Measurements from ENCODE around the gene GPX4. TPM values are rescaled to one million over a fixed set of nuclear protein-coding genes. Genes with fewer than 3 reads are reported as not detected.
A peak's percentile ranks its signal among the peaks of the same experiment; 100 is the strongest.
"Not testable (repeated sequence)": the region's sequence is repeated elsewhere in the genome, so short reads cannot be mapped to it uniquely, and the experiment has no call there.

GPX4 gene
- total RNA-seq, 3 donors from 2014 or later = 126 to 187 (median 144) TPM

DNA sequence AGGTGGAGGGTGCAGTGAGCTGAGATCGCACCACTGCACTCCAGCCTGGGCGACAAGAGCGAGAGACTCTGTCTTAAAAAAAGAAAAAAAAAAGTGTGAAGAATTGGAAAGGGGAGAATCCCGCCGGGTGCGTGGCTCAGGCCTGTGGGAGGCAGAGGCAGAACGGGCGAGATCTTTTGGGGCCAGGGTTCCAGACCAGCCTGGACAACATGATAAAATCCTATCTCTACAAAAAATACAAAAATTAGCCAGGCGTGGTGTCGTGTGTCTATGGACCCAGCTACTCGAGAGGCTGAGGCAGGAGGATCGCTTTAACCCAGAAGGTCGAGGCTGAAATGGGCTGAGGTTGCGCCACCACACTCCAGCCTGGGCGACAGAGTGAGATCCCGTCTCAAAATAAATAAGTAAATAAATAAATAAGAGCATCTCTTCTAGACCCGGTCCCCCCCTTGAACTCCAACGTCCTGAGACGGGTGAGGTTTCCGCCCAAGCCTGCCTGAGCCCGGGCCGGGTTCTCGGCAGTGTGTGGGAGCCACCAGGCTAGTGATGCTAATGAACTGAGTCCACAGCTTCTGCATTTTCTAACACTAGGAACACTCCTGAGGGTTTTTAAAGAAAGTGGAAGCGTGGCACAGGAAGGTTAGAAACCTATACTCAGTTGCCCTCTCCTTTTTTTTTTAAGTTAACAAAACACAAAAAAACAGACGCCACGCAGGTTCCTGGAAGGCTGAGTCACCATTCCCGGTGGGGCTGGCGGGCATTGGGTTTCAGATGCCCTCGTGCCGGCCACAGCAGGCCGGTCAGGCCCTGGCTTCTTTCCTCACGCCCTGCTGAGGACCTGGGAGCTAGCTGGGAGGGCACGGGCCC, 22.0 kb downstream of the GPX4 start:
- Histone ChIP-seq H3K9me3 (no peaks in the 10 kb centered on the region), H3K36me3 (ENCODE audit: low read depth) (peaks cover 12% of the 10 kb centered on the region), H3K4me1 (ENCODE audit: low read depth) (peaks cover 19% of the 10 kb centered on the region), H3K4me3 (no peak overlapping the region)
- TF ChIP-seq, protein P1, sequence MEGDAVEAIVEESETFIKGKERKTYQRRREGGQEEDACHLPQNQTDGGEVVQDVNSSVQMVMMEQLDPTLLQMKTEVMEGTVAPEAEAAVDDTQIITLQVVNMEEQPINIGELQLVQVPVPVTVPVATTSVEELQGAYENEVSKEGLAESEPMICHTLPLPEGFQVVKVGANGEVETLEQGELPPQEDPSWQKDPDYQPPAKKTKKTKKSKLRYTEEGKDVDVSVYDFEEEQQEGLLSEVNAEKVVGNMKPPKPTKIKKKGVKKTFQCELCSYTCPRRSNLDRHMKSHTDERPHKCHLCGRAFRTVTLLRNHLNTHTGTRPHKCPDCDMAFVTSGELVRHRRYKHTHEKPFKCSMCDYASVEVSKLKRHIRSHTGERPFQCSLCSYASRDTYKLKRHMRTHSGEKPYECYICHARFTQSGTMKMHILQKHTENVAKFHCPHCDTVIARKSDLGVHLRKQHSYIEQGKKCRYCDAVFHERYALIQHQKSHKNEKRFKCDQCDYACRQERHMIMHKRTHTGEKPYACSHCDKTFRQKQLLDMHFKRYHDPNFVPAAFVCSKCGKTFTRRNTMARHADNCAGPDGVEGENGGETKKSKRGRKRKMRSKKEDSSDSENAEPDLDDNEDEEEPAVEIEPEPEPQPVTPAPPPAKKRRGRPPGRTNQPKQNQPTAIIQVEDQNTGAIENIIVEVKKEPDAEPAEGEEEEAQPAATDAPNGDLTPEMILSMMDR (IDR thresholded peaks at IDR 0.05) = no peak
- intact Hi-C loops (cut with DNase I, micrococcal nuclease) = loop anchor here in 1 of 2 donors (10.0 kb wide), 1 partner anchor 49 kb away; the partner anchor contains the start of gene SBNO2
- ATAC-seq (no peak), DNase-seq (no peak)

DNA sequence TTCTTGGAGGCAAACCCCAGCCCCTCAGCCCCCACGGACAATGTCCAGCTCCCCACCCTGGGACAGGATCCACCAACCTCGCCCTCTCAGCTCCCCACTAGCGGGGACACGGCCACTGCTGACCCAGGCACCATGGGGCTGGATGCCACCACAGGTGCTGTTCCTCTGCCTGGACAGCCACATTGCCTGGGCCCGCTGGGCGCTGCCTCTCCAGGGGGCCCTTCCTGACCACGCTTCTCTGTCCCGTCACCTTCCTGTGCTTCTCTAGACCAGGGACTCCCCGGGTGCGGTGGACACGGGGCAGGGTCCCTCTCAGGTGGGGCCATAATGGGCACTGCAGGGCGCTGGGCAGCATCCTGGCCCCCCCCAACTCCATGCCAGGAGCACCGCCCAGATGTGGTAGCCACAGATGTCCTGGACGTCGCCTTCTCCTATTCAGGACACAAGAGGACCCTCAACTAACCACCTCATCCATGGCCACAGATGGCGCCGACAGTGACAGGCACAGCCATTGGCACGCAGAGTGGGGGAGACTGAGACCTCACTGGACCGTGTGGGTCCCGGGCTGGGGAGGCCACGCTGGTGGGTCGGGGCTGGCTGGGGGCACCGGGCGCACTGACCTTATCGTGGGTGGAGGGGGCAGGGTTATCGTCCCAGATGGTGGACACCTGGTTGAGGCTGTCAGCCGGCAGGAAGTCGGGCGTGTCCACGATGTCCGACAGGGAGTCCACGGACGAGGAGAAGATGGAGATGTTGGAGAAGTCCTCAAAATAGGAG, 23.4 kb downstream of the GPX4 start:
- Histone ChIP-seq H3K9me3 (no peaks in the 10 kb centered on the region), H3K4me3 (no peak overlapping the region), H3K36me3 (ENCODE audit: low read depth) (peaks cover 10% of the 10 kb centered on the region), H3K4me1 (ENCODE audit: low read depth) (peaks cover 29% of the 10 kb centered on the region)
- ATAC-seq (no peak), DNase-seq (no peak)
- intact Hi-C loops (cut with DNase I, micrococcal nuclease) = loop anchor here in 1 of 2 donors (10.0 kb wide), 1 partner anchor 48 kb away; the partner anchor contains the start of gene SBNO2
- TF ChIP-seq, protein P1 (IDR thresholded peaks at IDR 0.05) = no peak

DNA sequence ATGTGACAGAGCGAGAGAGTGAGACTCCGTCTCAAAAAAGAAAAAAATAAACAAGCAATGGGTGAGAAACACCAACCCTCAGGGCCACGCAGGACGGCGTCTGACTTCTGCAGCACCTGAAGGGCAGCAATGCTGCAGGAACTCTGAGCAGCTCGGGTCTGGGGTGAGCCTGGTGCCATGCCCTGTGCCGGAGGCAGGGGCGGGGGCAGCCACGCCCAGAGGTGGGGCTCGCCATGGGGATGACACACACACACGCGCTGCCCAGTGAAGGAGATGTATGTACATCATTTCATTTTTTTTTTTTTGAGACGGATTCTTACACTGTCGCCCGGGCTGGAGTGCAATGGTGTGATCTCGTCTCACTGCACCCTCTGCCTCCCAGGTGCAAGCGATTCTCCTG, 24.3 kb downstream of the GPX4 start:
- no peak overlapping the region for H3K4me3 ChIP-seq
- no peak for ATAC-seq
- peaks cover 37% of the 10 kb centered on the region for H3K4me1 ChIP-seq (ENCODE audit: low read depth)
- no peaks in the 10 kb centered on the region for H3K9me3 ChIP-seq
- DNase-seq = peak in 1 of 3 donors; percentile 40
- peaks cover 4% of the 10 kb centered on the region for H3K36me3 ChIP-seq (ENCODE audit: low read depth)
- intact Hi-C loops (cut with DNase I, micrococcal nuclease) = loop anchor here in 1 of 2 donors (10.0 kb wide), 1 partner anchor 47 kb away; the partner anchor contains the start of gene SBNO2
- TF ChIP-seq, protein P1 (IDR thresholded peaks at IDR 0.05) = no peak

DNA sequence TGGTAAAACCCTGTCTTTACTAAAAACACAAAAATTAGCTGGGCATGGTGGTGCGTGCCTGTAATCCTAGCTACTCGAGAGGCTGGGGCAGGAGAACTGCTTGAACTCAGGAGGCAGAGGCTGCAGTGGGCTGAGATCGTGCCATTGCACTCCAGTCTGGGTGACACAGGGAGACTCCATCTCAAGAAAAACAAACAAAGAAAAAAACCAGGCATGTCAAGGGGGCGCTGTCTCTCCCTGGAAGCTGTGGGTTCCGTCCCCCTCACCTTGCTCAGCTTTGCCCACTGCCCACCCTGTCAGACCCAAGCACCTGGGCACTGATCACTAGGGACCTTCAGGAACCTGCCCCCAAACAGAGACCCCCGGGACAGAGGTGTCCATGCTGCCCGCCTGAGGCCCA, 25.3 kb downstream of the GPX4 start:
- not testable (repeated sequence) for H3K36me3 ChIP-seq (ENCODE audit: low read depth); ATAC-seq; DNase-seq; H3K9me3 ChIP-seq; H3K4me3 ChIP-seq
- intact Hi-C loops (cut with DNase I, micrococcal nuclease) = loop anchor here in 1 of 2 donors (10.0 kb wide), 1 partner anchor 46 kb away; the partner anchor contains the start of gene SBNO2
- H3K4me1 ChIP-seq (ENCODE audit: low read depth) = peaks cover 42% of the 10 kb centered on the region

DNA sequence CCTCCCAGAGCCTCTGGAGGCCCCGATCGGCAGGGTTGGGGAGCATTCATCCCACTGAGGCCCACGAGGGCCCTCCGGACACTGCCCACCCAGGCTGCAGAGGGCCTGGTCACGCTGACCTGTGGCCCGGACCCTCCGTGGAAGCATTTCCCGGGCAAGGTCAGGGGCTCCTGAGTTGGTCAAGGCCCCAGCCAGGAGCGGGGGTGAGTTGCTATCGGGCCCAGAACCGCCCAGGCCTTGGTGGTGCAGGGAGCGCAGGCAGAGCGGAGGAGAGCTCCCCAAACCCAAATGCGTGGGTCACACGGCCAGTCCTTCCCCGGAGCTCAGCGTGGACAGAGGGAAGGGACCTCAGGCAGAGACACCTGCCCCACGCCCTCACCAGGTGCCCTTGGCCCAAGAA, 25.7 kb downstream of the GPX4 start:
- Histone ChIP-seq H3K4me3 (no peak overlapping the region), H3K4me1 (ENCODE audit: low read depth) (peaks cover 42% of the 10 kb centered on the region), H3K36me3 (ENCODE audit: low read depth) (peaks cover 4% of the 10 kb centered on the region), H3K9me3 (no peaks in the 10 kb centered on the region)
- DNase-seq (peak in 1 of 3 donors; percentile 53), ATAC-seq (no peak)
- TF ChIP-seq, protein P1 (IDR thresholded peaks at IDR 0.05) = no peak
- intact Hi-C loops (cut with DNase I, micrococcal nuclease) = loop anchor here in 1 of 2 donors (10.0 kb wide), 1 partner anchor 45 kb away; the partner anchor contains the start of gene SBNO2

Data from mucosa of descending colon (tissue), 3 donors.